Glomerular visceral epithelial cell (primary cell): Measurements from ENCODE around the gene STAT6.
A peak's percentile ranks its signal among the peaks of the same experiment; 100 is the strongest.

ENCODE experiments used
- DNase-seq: peaks from one replicate; pipeline ENCODE4 v3.0.0-alpha.2; 2016; ENCODE audit errors: extremely low spot score

The STAT6 gene, protein sequence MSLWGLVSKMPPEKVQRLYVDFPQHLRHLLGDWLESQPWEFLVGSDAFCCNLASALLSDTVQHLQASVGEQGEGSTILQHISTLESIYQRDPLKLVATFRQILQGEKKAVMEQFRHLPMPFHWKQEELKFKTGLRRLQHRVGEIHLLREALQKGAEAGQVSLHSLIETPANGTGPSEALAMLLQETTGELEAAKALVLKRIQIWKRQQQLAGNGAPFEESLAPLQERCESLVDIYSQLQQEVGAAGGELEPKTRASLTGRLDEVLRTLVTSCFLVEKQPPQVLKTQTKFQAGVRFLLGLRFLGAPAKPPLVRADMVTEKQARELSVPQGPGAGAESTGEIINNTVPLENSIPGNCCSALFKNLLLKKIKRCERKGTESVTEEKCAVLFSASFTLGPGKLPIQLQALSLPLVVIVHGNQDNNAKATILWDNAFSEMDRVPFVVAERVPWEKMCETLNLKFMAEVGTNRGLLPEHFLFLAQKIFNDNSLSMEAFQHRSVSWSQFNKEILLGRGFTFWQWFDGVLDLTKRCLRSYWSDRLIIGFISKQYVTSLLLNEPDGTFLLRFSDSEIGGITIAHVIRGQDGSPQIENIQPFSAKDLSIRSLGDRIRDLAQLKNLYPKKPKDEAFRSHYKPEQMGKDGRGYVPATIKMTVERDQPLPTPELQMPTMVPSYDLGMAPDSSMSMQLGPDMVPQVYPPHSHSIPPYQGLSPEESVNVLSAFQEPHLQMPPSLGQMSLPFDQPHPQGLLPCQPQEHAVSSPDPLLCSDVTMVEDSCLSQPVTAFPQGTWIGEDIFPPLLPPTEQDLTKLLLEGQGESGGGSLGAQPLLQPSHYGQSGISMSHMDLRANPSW

GRCh38 chr12:57111031-57111734 is at the start of gene STAT6:
STAT6 (minus strand) TSS chr12:57111362; CDS start chr12:57108278, 3,084 bp downstream.
- peak; percentile 84 for DNase-seq

- no peak for DNase-seq
Measured at GRCh38 chr12:57160741-57161140, 49.6 kb upstream of the STAT6 start.

- DNase-seq = no peak
Measured at GRCh38 chr12:57160040-57160439, 48.9 kb upstream of the STAT6 start.

GRCh38 chr12:57159311-57159710 is 48.1 kb upstream of the STAT6 start:
- DNase-seq = no peak

DNA sequence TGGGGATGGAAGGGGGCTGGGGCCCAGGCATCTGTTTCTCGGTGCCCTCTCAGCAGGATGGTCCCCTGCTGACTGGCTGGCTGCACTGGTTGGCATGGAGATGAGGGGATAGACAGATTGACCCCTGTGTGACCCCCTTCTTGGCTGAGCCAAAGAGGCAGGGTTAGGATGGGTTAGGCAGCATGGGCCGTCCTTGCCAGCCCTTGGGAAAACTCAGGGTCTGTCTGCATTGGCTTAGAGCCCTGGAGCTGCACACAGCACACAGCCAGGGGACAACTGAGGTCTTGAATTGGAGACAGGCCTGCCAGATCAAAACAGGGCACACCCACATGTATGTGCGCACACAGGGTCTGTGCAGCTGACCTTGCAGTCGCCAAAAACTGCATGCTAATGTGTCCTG is 47.5 kb upstream of the STAT6 start:
- no peak for DNase-seq

GRCh38 chr12:57158186-57158585 is 47.0 kb upstream of the STAT6 start:
- no peak for DNase-seq

DNA sequence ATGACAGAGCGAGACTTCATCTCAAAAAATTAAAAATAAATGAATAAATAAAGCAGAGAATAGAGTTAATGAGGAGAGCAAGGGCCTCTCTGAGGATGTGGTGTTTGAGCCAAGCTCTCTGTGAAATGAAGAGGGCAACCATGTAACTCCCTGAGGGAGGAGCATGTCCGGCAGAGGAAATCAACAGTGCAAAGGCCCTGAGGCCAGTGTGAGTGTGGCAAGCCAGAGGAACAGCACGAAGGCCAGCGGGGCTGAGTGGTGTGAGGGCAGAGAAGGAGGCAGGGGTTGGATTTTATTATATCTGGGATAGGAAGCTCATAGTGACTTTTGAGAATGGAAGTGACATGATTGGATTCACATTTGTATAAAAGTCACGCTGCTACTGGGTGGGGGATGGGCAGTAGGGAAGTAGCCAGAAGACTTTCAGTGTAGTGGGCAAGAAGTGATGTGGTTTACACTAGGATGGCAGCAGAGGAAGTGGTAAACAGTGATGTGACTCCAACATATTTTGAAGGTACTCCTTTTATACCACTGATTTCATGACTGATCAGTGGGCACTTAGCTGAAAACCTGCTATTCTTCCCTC is 46.5 kb upstream of the STAT6 start:
- DNase-seq = no peak

GRCh38 chr12:57156701-57157403 is 45.7 kb upstream of the STAT6 start:
- DNase-seq = no peak

DNA sequence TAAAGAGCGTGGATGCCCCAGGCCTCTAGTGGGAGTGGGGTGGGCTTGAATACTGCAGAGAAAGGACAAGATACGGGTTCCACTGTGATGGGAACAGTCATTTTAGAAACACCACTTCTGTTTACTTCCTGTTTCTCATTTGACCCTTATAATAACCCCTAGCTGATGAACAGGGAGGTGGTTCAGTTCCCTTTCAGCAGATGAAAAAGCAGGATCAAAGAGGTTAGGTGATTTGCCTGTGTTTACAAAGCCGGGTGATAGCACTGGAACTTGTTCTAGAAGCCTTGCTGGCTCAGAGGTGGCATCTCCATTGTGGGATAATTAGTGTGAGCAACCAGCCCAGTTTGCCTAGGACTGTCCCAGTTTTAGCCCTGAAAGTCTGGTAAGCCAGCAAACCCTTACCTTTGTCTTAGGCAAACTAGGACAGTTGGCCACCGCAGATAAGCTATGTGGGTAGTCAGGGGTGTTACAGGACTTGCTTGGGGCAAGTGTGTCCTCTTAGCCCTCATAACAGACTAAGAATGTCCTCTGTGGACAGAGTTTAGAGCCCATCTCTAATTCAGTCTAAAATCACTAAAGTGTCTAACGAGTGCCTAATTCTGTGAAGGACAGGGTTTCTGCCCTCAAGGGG is 43.8 kb upstream of the STAT6 start:
- no peak for DNase-seq

GRCh38 chr12:57154076-57154475 is 42.9 kb upstream of the STAT6 start:
- no peak for DNase-seq

DNA sequence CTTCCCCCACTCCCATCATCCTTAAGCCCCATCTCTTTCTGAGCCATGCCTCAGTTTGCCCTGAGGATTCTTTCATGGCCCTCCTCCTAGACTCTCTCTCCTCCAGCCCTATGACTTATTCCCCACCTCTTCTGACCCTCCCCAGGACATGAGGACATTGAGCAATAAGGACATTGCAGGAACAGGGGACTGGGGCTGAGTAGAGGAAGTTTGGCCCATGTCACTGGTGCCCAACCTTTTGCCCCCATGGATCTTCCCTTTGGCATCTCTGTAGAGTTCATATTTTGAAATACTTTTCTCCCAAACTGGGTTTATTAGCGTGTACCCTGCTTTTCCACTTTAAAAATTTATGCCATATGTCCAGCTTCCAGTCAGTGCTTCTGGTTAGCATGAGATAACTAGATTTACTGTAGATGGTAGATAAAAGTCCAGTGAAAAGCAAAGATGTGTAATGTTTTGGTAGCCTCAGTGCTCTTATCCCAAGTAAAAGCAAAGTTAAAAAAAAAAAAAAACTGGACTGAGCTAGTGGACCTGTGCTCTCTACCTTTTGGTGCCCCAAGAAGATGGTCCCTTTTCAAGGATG is 42.3 kb upstream of the STAT6 start:
- no peak for DNase-seq

DNA sequence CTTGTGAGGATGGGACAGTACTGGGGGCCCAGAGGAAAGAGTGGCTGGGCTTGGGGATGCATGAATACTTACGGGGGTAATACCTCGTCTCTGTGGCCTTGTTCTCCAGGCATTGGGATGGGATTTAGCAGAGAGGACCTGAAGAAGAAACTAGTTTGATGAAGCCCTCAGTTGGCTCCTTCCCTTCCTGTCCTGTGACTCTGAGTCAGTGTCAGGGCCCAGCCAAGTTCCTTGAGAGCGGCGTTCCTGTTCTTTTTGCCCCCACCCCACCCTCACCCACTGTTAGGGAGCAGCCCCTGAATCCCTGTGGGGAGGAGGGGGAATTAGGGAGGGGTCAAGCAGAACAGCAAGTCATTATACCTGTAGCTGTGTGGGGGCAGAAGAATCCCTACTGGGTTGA is 41.5 kb upstream of the STAT6 start:
- DNase-seq = no peak

GRCh38 chr12:57151741-57152630 is 40.8 kb upstream of the STAT6 start:
- peak; percentile 52 for DNase-seq

DNA sequence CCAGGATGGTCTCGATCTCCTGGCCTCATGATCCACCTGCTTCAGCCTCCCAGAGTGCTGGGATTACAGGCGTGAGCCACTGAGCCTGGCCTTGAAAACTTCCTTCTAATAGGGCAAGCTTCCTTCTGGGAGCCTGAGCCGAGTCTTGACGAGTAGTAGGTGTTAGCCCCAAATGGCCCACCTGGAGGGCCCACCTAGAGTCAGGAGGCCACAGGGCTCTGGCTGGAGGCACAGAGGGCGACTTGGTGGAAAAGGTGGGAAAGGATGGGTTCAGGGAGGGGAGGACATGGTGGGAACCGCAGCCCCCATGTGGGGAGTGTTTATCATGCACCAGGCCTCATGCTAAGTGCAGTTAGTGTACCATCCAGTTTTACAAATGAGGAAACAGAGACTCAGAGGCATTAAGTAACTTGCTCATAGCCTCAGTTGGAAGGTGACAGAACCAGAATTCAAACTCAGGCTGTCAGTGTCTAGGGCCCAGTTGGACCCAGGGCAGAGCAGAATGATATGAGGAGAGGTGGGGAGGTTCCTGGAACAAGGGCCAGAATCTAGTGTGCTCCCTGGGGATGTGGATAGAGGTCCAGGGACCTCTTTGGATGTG is 39.3 kb upstream of the STAT6 start:
- no peak for DNase-seq

DNA sequence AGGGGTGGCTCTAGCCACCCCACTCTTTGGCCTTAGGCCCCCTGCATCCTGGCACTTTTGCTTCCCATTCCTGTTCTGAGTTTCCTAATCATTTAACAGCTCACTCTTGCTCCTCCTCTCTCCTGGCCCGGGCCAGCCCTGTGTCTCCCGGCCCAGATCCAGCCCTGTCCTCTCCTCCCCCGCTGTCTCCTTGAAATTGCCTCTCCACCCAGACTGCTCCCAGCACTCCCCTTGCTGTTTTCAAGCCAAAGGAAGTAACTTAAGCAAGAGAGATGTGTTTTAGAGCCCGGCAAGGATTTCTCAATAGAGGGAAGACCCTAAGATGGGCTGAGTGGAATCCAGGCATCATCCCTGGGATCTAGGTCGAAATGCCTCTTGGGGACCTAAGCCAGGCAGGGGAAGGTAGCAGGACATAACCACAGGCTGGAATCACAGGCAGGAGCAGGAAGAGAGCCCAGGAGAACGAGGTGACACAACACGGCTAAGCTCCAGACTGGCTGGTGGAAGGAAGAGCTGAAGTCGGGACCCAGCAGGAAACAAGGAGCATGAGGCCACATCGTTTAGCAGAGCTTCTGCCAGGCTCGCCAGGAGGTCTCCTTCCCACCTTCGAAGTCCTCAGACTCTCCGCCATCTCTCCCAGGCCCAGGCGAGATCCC is 38.2 kb upstream of the STAT6 start:
- no peak for DNase-seq

GRCh38 chr12:57148469-57149244 is 37.5 kb upstream of the STAT6 start:
- no peak for DNase-seq
